GM19328 (cell line): ENCODE measurements around the gene CGREF1.
"Not testable (repeated sequence)": the region's sequence is repeated elsewhere in the genome, so short reads cannot be mapped to it uniquely, and the experiment has no call there.

Experiments used
- ATAC-seq: cut with Tn5 transposase; IDR thresholded peaks from one replicate; pipeline ENCODE4 v1.9.1; 2021; ENCODE audit warnings: mild to moderate bottlenecking, moderate library complexity; ENCODE audit not compliant: unreplicated experiment

CGREF1 gene

DNA sequence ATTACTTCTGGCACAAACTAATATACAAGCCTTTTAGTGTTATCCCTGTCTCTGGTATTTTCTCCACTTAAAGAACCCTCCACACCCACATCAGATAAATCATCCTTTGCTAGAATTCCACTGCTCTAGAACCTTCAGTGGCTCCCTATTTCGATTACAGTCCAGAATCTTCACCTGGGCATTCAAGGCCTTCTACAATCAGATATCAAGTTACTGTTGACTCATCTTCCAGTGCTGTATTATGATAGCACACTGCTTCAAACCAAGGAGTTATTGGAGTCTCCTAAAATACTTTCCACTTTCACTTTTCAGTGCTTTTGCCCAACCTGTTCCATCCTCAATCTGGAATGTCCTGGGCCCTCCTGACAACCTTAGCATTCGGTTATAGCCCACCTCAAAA, 3.4 kb downstream of the CGREF1 start:
- no peak for ATAC-seq

DNA sequence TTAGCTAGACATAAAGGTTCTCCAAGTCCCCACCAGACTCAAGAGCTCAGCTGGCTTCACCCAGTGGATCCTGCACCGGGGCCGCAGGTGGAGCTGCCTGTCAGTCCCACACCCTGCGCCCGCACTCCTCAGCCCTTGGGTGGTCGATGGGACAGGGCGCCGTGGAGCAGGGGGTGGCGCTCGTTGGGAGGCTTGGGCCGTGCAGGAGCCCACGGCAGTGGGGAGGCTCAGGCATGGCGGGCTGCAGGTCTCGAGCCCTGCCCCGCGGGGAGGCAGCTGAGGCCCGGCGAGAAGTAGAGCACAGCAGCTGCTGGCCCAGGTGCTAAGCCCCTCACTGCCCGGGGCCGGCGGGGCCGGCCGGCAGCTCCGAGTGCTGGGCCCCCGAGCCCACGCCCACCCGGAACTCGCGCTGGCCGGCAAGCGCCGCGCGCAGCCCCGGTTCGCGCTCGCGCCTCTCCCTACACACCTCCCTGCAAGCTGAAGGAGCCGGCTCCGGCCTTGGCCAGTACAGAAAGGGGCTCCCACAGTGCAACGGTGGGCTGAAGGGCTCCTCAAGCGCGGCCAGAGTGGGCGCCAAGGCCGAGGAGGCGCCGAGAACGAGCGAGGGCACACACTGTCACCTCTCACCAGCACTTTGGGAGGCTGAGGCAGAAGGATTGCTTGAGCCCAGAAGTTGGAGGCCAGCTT, 7.4 kb downstream of the CGREF1 start:
- not testable (repeated sequence) for ATAC-seq

DNA sequence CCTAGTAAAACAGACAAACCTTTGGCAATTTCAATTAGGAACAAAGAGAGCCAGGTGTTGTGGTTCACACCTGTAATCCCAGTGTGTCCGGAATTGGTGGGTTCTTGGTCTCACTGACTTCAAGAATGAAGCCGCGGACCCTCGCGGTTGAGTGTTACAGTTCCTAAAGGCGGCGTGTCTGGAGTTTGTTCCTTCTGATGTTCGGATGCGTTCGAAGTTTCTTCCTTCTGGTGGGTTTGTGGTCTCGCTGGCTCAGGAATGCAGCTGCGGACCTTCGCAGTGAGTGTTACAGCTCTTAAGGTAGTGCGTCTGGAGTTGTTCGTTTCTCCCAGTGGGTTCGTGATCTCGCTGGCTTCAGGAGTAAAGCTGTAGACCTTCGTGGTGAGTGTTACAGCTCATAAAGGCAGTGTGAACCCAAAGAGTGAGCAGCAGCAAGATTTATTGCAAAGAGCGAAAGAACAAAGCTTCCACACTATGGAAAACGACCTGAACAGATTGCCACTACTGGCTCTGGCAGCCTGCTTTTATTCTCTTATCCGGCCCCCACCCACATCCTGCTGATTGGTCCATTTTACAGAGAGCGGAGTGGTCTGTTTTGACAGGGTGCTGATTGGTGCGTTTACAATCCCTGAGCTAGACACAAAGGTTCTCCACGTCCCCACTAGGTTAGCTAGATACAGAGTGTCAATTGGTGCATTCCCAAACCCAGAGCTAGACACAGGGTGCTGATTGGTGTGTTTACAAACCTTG, 8.2 kb downstream of the CGREF1 start:
- ATAC-seq: not testable (repeated sequence)

DNA sequence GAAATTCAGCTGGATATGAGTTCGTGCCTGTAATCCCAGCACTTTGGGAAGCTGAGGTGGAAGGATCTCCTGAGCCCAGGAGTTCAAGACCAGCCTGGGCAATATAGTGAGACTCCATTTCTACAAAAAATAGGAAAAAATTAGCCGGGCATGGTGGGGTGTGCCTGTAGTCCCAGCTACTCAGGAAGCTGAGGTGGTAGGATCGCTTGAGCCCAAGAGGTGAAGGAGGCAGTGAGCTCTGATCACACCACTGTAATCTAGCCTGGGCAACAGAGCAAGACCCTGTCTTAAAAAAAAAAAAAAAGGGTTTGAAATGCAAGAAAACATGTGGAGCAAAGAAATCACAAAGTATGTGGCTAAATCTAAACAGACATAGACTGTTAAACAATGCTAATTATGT, 9.8 kb downstream of the CGREF1 start:
- no peak for ATAC-seq

DNA sequence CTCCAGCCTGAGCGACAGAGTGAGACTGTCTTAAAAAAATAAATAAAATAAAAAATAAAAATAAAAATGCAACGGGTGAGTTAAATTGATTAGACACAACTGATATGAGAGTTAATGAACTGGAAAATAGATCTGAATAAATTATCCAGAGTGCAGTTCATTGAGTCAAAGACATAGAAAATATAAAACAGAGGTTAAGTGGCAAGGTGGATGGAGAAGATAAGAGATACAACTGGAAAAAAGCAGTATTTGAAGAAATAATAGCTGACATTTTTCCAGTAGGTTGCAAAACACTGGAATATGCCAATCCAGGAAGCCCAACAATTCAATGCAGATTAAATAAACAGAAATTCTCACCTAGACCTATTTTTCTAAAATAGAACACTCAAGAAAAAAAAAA, 10.7 kb downstream of the CGREF1 start:
- ATAC-seq: no peak

DNA sequence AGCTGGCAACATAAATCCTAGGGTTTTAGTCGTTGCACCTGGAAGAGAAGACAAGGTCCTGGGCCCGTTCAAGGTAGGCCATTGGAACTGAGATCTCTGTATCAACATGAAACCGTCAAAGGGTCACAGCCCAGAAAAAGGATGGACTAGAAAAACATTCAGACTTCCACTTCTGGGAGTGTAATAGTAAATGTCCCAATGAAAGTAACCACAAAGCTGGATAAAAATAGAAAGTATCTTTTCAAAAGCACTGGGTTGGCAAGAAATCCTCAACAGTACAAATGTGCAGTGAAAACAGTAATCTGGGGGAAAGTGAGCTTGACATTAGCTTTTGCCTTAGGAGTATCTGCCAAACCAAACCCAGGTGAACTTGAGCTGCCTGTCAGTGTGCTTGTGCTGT, 12.9 kb downstream of the CGREF1 start:
- no peak for ATAC-seq

DNA sequence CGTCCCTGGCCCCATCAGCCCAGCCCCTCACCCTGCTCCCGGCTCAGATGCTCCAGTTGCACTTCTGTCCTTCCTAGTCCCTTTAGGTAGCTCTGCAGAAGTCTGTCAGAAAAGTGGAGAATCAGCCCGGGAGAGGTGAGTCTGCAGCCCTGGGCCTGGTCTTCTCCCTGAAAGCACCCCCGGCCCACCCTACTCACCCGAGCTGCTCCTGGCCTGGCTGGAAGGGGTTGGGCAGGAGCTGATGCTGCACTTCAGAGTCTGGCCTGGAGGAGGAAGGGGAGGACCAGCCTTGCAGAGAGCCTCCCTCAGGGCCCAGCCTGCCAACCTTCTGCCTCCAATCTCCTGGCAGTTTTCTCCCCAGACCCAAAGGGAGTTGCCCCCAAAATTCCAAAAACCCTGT, 16.6 kb downstream of the CGREF1 start:
- no peak for ATAC-seq

DNA sequence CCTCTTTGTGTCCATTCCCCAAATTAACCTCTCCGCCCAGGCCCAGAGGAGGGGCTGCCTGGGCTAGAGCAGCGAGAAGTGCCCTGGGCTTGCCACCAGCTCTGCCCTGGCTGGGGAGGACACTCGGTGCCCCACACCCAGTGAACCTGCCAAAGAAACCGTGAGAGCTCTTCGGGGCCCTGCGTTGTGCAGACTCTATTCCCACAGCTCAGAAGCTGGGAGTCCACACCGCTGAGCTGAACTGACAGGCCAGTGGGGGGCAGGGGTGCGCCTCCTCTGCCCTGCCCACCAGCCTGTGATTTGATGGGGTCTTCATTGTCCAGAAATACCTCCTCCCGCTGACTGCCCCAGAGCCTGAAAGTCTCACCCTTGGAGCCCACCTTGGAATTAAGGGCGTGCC, 18.9 kb downstream of the CGREF1 start:
- no peak for ATAC-seq

DNA sequence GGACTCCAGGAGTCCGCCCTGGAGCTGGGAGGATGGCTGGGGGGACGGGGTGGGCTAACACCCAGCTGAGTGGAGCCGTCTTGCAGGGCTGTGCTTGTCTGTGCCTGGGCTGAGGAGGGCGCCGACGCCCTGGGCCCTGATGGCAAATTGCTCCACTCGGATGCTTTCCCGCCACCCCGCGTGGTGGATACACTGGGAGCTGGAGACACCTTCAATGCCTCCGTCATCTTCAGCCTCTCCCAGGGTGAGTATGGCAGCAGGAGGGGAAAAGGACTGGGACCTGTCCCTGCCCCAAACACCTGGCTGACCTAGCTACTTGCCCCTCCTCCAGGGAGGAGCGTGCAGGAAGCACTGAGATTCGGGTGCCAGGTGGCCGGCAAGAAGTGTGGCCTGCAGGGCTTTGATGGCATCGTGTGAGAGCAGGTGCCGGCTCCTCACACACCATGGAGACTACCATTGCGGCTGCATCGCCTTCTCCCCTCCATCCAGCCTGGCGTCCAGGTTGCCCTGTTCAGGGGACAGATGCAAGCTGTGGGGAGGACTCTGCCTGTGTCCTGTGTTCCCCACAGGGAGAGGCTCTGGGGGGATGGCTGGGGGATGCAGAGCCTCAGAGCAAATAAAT, 19.5 kb downstream of the CGREF1 start:
- no peak for ATAC-seq

DNA sequence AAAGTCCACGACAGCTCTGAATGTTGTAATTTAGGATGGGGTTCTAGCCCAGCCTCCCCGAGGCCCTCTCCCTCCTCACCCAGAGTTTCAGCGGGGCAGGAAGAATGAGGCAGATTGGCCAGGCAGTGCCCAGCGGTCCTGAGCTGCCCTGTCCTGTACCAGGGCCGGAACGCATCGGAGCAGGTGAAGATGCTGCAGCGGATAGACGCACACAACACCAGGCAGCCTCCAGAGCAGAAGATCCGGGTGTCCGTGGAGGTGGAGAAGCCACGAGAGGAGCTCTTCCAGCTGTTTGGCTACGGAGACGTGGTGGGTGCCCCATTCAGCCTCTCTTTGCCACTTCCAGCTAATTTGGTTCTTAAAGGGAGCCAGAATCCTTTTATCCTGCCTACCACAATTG, 21.6 kb downstream of the CGREF1 start:
- ATAC-seq: no peak

DNA sequence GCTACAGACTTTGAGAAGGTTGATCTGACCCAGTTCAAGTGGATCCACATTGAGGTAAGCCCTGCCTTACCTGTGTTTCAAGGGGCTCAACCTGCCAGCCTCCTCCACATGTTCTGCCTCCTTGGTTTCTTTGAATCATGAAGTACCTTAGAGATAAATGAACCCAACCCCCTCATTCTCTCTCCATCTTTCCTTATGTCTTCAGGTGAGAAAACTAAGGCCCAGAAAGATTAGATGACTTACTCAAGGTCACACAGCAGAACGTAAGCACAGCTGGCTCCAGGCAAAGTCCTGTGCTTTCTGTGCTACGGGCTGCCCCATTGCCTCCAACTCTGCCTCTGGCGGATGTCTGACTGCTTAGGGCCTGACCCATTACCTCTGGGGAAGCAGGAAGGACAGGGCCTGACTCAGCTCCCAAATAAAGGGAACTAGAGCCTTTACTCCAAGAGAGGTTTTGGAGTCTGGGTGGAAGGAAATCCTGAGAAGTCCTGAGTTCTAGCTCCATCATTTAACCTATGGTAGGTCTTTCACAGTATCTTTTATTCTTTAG, 22.1 kb downstream of the CGREF1 start:
- no peak for ATAC-seq

DNA sequence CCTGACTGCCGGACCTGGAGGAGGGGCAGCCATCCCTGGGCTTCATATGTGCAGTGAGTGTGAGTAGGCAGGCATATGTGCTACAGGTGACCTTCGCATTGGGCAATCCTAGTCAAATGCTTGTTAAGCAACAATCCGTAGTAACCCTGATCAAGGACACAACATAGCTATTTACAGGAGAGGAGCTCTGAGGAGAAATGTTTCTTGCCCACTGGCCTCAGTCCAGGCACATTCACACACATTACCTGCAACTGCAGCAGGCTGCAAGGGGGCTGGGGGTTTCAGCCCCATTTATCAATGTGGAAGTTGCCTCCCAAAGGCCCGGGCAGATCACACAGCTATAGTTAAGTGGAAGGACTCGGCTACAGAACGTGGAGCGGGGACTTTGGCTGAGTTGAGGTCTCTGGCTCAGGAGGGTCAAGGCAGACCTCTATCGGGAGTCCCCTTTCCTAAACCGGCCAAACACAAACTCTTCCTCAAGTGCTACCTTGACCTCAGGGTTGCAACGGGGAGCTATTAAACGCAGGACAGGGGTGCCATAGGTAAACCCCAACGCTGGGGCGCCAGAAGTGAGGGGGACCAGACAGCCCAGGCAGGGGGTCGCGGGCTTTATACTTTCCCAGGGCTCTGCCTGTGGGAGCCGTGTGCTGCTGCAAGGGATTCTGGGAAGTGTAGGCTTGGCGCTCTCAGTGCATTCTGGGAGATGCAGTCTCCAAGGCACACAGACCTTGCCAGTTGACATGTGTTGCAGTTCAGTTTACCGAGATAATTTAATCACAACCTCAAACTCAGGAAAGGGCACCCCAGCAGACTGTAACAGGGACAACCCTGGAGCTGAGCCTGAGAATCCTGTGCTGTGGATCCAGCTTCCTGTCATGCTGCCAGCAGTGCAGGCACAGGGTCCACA, 22.9 kb downstream of the CGREF1 start:
- no peak for ATAC-seq

DNA sequence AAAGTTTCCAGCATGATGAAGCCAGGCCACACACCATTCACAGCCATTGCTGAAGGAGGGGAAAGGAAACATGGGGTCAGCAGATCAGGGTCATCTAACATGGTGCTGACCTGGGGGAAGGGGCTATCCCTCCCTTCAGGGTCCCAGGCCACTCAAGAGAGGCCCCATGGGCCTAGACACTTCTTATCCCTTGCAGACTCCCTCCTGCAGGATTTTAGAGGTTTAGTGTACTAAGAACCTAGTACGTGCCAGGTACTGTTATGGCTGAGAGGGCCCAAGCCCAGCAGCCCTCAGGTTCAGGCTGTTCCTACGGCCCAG, 23.5 kb downstream of the CGREF1 start:
- no peak for ATAC-seq

DNA sequence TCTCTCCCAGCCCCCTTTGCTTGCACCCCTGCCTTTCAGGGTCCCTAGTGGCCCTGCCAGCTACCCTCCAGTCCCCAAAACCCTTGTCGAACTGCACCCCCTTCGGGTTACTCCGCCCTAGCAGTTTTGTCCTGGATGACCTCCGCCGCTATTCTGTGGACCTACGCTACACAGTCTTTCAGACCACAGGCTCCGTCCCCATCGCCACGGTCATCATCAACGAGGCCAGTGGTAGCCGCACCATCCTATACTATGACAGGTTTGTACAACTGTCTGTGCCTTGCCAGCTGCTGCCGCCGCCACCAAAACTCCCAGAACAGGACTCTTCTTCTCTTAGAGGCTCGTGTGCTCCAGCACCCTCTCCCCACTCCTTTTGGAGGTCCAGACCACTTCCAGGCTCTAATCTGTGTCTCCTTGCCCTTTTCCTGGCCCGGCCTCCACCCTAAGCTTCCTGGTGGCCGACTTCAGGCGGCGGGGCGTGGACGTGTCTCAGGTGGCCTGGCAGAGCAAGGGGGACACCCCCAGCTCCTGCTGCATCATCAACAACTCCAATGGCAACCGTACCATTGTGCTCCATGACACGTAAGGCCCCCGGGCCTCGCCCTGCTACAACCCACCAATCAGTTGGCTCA, 24.5 kb downstream of the CGREF1 start:
- no peak for ATAC-seq

DNA sequence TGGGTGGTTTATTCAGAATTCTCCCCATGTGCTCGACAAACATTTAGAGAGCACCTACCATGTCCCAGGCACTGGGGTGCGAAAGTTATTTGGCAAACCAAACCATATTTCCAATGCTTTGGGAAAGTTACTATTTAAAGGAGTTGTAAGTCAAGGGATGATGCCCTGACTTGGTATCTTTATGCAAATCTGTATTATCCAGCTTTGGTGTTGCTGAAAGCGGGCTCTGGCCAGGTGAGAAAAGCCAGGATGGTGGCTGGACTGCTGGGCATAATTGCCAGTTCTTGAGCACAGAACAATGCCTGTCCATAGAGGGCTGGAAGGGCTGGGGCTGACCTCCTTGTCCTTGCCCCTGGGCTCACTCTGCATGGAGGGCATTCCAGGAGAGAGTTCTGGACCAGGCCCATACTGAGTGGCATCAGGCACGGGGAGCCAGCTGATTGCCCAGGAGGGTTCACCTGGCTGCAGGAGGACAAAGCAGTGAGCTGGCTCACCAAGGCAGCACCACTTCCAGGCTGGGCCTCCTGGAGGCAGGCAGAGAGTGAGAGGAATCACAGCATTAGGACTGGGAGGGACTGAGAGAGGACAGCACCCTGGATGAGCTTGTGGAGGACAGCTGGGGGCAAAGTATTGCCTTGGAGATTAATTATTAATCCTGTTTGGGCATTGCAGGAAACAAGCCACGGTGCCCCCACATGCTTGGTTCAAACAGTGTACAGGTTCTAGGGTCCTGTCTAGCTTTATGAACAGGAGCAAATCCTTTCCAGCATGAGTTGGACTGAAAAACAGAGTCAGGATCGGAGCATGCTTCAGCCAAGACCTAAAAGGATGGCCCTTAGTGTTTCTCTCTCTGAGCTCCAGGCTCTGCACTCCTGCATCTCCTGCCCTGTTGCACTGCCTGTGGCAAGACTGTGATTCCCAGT, 25.2 kb downstream of the CGREF1 start:
- no peak for ATAC-seq

DNA sequence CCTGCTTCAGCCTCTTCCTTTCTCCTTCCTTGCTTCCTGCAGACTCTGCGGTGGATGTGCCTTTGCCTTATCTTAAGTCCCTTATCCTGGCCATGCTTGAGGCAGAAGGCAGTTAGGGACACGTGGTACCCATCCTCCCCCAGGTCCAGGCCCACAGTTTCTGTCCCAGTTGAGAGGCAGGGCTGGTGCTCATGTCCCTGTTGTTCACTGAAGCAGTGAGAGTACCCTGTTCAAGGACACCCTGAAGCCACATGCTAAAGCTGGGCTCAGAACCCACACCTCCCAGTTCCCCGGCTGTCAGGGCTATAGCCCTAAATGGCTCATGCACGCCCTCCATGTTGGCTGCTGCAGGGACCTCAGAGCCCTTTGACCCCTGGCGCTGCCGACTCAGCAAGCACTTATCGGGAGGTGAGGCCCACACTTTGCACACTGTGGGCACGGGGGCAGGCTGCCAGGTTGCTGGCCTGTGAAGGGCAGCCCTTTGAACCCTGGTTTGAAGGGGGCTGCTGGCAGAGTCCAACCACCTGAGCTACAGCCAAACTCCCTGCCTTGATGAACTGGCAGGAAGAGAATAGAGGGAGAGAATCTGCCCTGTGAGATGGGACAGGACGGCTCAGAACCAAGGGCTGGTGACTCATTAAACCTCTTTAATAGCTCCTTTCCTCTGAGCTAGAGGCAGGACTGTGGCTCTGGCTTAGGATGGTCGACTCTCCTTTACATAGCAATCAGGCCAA, 26.1 kb downstream of the CGREF1 start:
- no peak for ATAC-seq

DNA sequence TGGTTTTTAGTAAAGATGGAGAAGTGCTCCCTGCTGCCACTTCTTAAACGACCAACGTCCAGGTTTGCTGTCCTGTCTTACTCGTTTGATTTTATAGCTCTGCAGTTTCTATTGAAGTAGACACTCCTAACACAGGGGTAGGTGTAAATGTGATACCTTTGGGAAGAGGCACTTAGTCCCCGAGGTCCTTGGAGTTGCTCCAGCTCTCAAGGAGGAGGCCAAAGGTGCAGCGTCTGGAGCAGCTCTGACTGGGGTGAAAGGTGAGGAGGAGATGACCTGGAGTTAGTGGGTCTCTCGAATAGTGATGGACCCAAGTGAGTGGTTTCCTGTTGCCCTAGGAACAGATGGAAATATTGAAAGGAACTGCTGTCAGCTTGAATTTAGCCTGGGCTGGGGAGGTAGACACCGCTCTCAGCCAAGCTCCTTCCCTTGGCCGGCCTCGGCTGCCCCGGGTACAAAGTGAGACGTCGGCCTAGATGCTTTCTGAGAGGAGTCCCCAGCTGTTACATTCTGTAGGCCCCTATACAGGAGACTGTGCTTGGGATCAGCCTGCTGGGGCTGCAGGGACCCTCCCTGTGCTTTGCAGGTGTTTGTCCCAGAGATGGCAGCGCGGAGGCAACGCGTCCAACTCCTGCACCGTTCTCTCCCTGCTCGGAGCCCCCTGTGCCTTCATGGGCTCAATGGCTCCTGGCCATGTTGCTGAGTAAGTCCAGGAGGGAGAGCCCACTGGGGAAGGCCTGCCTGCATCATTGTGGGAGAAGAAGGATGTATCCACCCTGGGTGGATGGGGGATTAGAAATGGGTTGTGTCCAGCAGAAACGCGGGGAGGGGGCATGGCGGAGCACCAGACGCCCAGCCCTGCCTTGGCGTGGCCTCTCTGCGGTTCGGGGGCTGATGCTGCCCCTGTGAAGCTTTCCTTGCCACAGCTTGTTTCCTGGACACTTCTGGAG, 26.9 kb downstream of the CGREF1 start:
- ATAC-seq: no peak
